H1 (cell line): Measurements from ENCODE around the gene POLR1C. TPM values are rescaled to one million over a fixed set of nuclear protein-coding genes. Genes with fewer than 3 reads are reported as not detected.

ENCODE experiments used
- ATF2 ChIP-seq: IDR thresholded peaks from 2 replicates; pipeline ENCODE4 v1.6.1; 2012; ENCODE audit warnings: low read length, inconsistent platforms
- BRCA1 ChIP-seq: IDR thresholded peaks from 2 replicates; pipeline ENCODE4 v1.6.1; 2012; ENCODE audit warnings: low read depth, low read length, improper control_type of control experiment
- CREB1 ChIP-seq: IDR thresholded peaks from 2 replicates; pipeline ENCODE4 v1.6.1; 2012; ENCODE audit warnings: inconsistent platforms
- GTF2F1 ChIP-seq: IDR thresholded peaks from 2 replicates; pipeline ENCODE4 v1.6.1; 2012; ENCODE audit warnings: low read depth, low read length, improper control_type of control experiment, borderline replicate concordance
- JUND ChIP-seq: IDR thresholded peaks from 2 replicates; pipeline ENCODE4 v1.6.1; 2011; ENCODE audit warnings: mild to moderate bottlenecking, improper control_type of control experiment, low read length
- RBBP5 ChIP-seq: IDR thresholded peaks from 2 replicates; pipeline ENCODE4 v1.7.1; 2012; ENCODE audit warnings: low read depth, mild to moderate bottlenecking, inconsistent platforms, low read length, moderate library complexity, borderline replicate concordance
- polyA plus RNA-seq, 7 experiments: library from polyadenylated mRNA; depleted of rRNA in 3 of 7; stranded (reverse) in 5 of 7; unstranded in 2 of 7; fragments of >200 nt in 5 of 7; fragments of 200-250 nt in 2 of 7; gene quantifications; 1 replicate in 5 of 7; 2 replicates in 1 of 7; 4 replicates in 1 of 7; pipeline versions ENCODE4 v1.2.1 to v1.2.3, GENCODE V29; 2011 to 2013; ENCODE audit warnings: missing spikeins in 2 of 7, mixed read lengths in 2 of 7
- total RNA-seq: library from RNA; stranded (reverse); fragmentation: NEBNext Ultra II Directional; extraction: Animal tissue kit (Norgen Biotek cat#: 25700); gene quantifications from 2 replicates; pipeline ENCODE4 v1.2.1, GENCODE V29; 2021
- TF ChIP-seq, protein P1 (sequence below): fragments of 300-600 bp; sonication (generic); IDR thresholded peaks from 2 replicates; pipeline ENCODE4 v1.7.1; 2012; ENCODE audit warnings: low read length, moderate library complexity, mild to moderate bottlenecking, inconsistent platforms; ENCODE audit not compliant: insufficient replicate concordance

Gene POLR1C
- total and polyA plus RNA-seq, 2 of the 8 experiments (the other 6 are each of a cell fraction or from before 2014, with no cell fraction given): 42.9 to 49.6 TPM

DNA sequence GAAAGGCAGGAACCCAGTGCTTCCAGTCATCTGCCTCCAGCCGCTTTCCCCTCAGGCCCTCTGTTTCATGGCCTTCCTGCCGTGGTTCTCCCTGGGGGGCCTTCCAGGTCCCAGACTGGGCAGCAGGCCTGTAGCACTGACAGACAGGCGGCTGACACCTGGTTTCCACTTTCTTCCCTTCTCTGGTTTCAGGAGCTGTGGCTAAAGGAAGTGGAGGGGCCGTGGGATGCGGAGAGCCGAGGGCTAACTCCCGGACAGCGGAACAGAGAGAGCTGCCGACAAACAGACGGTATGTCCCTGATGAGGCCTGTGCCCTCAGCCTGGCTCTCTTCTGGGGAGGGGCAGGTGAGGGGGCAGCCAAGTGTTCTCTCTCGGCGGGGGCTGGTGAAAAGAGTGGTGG lies 19.2 kb upstream of the POLR1C start (continued):
- TF ChIP-seq, protein P1, sequence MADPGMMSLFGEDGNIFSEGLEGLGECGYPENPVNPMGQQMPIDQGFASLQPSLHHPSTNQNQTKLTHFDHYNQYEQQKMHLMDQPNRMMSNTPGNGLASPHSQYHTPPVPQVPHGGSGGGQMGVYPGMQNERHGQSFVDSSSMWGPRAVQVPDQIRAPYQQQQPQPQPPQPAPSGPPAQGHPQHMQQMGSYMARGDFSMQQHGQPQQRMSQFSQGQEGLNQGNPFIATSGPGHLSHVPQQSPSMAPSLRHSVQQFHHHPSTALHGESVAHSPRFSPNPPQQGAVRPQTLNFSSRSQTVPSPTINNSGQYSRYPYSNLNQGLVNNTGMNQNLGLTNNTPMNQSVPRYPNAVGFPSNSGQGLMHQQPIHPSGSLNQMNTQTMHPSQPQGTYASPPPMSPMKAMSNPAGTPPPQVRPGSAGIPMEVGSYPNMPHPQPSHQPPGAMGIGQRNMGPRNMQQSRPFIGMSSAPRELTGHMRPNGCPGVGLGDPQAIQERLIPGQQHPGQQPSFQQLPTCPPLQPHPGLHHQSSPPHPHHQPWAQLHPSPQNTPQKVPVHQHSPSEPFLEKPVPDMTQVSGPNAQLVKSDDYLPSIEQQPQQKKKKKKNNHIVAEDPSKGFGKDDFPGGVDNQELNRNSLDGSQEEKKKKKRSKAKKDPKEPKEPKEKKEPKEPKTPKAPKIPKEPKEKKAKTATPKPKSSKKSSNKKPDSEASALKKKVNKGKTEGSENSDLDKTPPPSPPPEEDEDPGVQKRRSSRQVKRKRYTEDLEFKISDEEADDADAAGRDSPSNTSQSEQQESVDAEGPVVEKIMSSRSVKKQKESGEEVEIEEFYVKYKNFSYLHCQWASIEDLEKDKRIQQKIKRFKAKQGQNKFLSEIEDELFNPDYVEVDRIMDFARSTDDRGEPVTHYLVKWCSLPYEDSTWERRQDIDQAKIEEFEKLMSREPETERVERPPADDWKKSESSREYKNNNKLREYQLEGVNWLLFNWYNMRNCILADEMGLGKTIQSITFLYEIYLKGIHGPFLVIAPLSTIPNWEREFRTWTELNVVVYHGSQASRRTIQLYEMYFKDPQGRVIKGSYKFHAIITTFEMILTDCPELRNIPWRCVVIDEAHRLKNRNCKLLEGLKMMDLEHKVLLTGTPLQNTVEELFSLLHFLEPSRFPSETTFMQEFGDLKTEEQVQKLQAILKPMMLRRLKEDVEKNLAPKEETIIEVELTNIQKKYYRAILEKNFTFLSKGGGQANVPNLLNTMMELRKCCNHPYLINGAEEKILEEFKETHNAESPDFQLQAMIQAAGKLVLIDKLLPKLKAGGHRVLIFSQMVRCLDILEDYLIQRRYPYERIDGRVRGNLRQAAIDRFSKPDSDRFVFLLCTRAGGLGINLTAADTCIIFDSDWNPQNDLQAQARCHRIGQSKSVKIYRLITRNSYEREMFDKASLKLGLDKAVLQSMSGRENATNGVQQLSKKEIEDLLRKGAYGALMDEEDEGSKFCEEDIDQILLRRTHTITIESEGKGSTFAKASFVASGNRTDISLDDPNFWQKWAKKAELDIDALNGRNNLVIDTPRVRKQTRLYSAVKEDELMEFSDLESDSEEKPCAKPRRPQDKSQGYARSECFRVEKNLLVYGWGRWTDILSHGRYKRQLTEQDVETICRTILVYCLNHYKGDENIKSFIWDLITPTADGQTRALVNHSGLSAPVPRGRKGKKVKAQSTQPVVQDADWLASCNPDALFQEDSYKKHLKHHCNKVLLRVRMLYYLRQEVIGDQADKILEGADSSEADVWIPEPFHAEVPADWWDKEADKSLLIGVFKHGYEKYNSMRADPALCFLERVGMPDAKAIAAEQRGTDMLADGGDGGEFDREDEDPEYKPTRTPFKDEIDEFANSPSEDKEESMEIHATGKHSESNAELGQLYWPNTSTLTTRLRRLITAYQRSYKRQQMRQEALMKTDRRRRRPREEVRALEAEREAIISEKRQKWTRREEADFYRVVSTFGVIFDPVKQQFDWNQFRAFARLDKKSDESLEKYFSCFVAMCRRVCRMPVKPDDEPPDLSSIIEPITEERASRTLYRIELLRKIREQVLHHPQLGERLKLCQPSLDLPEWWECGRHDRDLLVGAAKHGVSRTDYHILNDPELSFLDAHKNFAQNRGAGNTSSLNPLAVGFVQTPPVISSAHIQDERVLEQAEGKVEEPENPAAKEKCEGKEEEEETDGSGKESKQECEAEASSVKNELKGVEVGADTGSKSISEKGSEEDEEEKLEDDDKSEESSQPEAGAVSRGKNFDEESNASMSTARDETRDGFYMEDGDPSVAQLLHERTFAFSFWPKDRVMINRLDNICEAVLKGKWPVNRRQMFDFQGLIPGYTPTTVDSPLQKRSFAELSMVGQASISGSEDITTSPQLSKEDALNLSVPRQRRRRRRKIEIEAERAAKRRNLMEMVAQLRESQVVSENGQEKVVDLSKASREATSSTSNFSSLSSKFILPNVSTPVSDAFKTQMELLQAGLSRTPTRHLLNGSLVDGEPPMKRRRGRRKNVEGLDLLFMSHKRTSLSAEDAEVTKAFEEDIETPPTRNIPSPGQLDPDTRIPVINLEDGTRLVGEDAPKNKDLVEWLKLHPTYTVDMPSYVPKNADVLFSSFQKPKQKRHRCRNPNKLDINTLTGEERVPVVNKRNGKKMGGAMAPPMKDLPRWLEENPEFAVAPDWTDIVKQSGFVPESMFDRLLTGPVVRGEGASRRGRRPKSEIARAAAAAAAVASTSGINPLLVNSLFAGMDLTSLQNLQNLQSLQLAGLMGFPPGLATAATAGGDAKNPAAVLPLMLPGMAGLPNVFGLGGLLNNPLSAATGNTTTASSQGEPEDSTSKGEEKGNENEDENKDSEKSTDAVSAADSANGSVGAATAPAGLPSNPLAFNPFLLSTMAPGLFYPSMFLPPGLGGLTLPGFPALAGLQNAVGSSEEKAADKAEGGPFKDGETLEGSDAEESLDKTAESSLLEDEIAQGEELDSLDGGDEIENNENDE: no peak
- TF ChIP-seq RBBP5: no peak
- TF ChIP-seq GTF2F1: no peak
- TF ChIP-seq ATF2: no peak
- TF ChIP-seq CREB1: no peak
- no peak for TF ChIP-seq JUND
- TF ChIP-seq BRCA1: no peak
